GM08714 (cell line): ENCODE data around the gene EXOC7.

Experiments used
- H3K4me3 ChIP-seq: fragments of 200-500 bp; sonication (Bioruptor generic); 2 replicates; pipeline ENCODE4 v1.5.1; 2014; ENCODE audit warnings: mild to moderate bottlenecking, low read length, inconsistent platforms
- ZNF274 ChIP-seq: IDR thresholded peaks from 2 replicates; pipeline ENCODE4 v1.6.1; 2012; ENCODE audit warnings: mild to moderate bottlenecking, low read depth, low read length

Gene EXOC7

DNA sequence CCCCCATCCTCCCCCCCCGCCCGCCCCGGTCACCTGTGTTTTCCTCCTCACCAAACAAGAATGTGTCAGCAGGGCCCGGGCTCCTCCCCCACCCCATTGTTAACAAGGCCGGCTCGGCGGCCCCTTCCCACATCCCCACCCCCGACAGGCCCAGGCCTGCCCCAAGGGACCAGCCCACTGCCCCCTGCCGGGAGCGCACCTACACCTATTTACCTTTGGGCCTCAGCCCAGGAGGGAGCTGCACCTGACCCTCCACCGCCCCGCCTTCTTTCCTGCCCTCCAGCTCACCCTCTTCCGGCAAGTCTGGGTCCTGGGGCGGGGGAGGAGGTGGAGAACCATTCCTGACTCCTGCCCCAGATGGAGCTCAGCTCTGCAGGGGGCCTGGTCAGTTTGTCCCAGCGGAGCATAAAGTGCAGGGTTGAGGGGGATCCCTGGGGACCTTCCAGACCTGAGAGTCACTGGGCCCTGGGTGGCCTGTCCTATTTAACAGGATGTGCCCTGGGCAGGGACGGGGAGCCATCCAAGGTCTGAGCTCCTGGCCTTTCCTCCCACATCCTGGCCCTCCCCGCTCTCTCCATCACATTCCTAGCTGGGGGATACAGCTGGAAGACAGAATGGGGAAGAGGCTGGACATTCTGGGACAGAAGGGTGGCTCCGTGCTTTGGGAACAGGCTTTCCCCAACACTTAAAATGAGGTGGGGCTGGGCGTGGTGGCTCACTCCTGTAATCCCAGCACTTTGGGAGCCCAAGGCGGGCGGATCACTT is 29.2 kb upstream of the EXOC7 start:
- no peak for TF ChIP-seq ZNF274
- no peak overlapping the region for H3K4me3 ChIP-seq

DNA sequence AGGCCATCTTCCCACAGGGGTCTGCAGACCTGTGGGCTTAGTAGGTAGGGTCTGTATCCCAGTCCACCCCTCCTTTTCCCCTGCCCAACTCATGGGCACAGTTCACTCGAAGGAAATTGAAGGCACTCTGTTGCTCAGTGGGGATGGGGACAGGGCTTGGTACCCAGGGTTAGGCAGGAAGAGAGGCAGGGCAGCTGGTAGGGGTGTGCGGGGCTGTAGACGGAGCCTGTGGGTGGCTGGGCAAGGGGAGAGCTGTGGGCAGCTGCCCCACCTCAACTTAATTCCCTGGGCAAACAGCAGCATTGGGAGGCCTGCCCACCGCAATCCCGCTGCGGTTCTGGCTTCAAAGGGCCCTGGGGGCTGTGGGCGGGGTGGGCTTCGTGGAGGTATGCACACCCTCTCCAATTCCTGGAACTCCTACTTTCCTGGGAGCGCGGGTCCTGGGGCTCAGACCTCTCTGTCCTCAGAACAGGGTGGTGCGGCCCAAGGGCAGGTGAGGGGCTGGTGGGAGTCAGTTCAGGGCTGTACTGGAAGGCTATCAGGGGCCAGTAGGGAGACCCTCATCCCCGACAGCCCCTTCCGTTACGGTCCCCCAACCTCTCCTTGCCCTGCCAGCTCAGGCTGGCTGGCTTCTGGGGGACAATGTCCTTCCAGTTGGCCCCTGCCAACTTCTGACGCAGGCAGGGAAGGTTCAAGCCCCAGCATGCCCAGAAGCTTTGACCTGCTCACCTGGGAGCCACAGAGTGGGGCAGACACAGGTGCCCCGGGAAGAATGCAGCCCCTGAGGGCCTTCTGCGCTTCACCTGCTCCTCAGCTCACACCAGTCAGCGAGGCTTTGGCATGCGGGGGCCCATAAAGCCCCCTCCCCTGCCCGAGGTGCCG is 28.3 kb upstream of the EXOC7 start:
- H3K4me3 ChIP-seq: no peak overlapping the region
- TF ChIP-seq ZNF274: no peak

DNA sequence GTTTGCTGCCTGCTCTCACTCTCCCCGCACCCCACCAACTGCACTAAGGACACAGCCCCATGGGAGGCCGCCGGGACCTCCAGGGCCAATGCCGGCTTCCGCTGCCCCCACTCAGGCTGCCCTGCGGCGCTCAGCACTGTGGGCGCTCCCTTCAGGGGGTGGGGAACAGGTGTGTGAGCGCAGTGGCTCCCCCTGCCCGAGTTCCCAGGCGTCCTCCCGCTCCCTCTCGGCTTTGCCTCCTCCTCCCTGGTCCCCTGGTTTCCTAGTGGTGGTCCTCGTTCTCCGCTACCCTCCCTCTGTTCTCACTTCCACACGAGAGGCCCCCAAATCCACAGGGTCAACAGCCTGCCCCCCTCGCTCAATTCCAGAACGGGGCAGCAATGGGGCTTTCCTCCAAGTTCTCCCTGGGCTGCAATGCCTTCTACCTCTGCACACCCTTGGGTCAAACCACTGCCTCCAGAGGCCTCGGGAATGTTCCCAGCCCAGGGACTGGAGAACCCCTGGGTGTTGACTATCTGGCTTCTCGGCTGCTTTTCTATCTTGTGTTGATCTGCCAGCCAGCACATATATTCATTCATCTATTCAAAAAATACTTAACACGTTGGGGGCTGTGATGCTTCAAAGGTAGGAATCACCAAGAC is 27.6 kb upstream of the EXOC7 start:
- TF ChIP-seq ZNF274: no peak
- H3K4me3 ChIP-seq: no peak overlapping the region

DNA sequence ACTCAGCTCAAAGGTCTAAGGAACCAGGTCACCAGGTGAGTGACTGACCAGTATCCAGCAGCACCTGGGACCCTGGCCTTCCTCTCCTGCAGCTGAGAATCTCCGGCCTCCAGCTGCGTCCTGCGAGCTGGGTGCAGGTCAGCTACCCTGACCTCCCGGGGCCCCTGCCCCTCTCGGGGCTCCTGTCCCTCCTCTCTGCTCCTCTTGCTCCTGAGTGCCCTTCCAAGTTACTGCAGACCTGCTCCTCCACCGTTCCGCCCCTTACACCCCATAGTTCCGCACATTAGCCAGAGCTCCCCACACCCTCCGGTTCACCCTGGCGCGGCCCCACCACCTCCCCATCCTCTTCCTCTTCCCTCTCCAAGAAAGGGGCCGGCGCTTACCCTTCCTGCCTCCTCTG is 26.9 kb upstream of the EXOC7 start:
- no peak for TF ChIP-seq ZNF274
- no peak overlapping the region for H3K4me3 ChIP-seq

DNA sequence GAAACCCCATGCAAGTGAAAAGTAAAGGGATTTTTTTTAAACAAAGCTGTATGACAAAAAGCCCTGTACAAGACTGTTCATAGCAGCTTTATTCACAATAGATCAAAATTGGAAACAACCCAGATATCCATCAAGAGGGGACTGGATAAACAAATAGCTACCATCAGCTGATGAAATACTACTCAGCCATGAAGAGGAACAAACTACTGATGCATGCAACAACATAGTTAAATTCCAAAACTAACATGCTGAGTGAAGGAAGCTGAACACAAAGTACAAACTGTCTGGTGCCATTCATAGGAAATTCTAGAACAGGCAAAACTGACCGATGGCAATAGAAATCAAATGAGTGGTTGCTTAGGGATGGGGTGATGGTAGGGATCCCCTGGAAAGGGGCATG is 22.3 kb upstream of the EXOC7 start:
- H3K4me3 ChIP-seq: no peak overlapping the region
- no peak for TF ChIP-seq ZNF274

DNA sequence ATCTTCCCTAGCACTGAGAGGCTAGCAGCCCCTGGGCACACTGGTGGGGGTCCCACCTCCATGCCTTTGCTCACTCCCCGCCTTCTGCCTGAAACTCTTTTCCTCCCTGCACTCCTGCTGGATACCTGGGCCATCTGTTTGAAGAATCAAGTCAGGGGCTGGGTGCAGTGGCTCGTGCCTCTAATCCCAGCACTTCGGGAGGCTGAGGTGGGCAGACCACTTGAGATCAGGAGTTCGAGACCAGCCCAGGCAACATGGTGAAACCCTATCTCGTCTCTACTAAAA is 21.7 kb upstream of the EXOC7 start:
- TF ChIP-seq ZNF274: no peak
- H3K4me3 ChIP-seq: no peak overlapping the region

DNA sequence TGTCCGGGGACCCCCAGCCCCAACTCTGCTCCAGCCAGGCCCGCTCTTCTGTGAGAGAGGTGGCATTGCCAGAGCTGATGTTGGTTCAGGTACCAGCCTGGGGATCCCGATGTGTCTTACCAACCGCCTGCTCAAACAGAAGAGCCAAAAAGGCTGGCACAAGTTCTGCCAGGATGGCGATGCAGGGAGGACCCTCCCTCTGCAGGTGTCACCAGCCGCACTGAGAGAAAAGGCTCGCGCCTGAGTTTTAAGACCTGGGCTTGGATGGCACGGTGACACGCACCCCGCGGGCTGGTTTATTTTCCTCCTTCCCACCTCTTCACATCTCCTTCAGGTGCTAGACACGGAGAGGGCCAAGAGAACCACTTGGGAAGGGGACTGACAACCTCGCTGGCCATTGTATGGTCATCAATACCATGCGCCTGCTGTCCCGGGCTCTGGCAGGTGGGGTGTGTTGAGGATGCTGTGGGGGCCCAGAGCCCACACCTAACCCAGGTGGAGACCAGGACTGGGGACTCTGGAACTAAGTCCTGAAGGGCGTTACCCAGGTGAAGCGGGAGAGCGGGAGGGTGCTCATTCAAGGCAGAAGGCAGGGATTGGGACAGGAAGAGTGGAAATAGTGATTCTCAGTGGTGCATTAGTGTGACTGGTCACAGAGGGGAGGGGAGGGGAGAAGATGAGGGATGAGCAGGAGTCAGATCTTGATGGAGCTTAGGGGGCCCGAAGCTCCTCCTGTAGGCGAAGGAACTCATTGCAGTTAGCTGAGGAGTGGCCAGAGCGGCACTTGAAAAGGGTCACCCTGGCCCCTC is 21.2 kb upstream of the EXOC7 start:
- no peak for TF ChIP-seq ZNF274
- H3K4me3 ChIP-seq: no peak overlapping the region

DNA sequence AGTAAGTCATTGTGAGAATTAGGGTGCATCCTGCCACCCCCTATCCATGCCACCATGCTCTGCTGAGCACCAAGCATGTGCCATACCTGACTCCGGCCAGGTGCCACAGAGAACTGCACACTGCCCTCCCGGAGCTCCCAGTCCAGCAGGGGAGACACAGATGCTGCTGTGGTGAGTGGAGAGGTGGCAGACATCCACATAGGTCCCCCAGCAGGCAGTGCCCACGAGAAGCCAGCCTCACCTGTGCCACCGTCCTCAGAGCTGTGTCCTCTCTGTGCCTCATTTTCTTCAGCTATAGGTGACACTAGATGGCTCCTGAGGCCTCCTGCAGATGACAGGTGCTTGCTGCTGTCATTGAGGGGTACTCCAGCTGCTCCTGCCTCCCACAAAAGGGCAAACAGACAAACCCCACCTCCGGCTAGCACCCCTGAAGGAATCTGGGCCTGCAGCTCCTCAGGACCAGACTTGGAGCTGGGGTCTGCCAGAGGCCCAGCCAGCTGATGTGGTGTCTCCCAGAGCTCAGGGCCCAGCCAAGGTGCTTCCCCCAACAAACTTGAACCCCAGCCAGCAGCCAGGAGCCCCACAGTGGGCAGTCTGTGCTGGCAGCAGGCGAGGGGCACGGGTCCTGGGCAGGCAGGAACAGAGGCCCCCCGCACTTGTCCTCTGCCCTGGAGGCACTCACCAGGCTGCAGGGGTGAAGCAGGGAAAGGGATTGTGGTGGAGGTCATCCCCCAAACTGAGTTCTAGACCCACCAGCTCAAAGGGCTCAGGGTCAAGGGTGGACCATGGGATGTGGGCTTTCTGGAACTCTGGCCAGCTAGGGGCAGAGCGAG is 20.4 kb upstream of the EXOC7 start:
- TF ChIP-seq ZNF274: no peak

DNA sequence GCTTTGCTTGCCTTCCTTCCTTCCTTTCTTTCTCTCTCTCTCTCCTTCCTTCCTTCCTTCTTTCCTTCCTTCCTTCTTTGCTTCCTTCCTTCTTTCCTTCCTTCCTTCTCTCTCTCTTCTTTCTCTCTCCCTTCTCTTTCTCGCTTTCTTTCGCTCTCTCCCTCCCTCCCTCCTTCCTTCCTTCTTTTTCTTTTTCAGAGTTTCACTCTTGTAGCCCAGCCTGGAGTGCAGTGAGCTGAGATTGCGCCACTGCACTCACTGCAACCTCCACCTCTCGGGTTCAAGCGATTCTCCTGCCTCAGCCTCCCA is 19.6 kb upstream of the EXOC7 start:
- no peak for TF ChIP-seq ZNF274

More for the DNA sequence above, 20.4 kb upstream of the EXOC7 start:
- no peak overlapping the region for H3K4me3 ChIP-seq

DNA sequence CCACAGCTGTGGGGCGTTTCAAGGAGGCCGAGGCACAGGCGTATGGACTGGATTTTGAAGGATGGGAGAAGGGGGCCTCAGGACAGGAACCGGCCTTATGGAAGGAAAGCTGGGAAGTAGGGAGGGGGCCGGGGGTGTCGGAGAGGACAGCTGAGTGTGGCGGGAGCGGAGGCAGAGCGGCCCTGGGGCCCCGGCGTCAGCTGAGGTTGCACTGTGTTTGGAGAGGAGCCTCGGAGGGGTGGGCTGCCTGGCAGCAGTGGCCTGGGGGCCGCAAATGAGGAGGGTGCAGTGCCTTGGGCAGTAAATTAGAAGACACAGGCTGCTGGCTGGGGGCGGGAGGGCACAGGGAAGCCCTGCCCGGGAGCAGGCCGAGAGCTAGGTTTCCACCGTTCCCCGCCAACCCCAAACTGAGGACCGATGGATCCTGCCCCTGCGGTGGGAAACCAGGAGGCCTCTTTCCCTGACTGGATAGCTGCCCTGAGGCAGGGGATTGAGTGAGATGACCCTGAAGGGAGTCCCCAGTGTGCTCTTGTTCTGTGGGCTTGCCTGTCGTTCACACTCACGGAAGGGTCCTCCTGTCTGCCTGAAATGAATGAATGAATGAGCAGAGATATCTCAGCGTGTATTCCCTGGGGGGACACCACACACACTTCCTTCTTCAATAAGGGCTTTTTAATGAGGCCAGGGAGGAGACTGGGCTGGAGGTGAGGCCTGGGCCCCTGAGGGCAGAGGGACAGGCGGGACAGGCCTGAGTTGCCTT is 19.0 kb upstream of the EXOC7 start:
- H3K4me3 ChIP-seq: no peak overlapping the region
- TF ChIP-seq ZNF274: no peak

More for the DNA sequence above, 19.6 kb upstream of the EXOC7 start:
- H3K4me3 ChIP-seq: no peak overlapping the region

DNA sequence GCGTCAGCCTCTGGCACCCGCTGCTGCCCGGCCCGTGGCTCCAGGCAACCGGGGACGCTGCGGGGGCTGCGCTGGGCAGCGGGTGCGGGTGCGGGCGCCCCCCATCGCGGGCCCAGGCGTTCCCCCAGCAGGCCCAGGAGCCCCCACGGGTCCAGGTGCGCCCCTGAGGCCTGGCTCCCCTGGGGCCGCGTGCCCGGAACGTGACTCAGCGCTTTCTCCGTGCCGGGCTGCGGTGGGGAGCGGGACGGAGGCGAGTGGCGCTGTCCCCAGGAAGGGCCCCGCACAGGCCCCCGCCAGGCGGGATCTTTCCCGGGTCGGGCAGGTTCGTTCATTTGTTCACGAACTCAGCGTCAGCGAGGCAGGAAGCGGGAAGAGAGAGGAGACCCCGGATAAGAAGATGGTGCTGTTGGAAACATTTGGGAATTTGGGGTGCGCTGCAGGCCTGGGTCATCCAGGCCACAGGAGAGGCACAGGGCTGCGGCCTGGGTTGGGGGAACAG is 18.4 kb upstream of the EXOC7 start:
- peak overlapping the region; percentile 37; the same call in 1 of the 2 replicates for H3K4me3 ChIP-seq
- TF ChIP-seq ZNF274: no peak

DNA sequence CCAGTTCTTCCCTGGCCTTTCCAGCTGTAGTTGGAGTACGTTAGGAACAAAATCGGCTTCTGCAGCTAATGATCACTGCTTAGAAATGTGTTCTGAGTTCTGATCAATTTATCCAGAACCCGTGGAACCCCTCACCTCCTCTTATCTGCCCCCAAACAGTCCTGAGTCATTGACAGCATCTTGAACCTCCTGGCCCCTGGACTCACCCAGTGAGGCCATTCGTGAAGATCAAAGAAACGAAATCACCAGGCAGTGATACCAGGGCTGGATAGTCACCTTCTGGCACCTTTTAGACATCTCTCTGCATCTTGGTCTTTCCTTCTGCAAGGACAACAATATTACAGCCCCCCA is 17.0 kb upstream of the EXOC7 start:
- no peak overlapping the region for H3K4me3 ChIP-seq
- TF ChIP-seq ZNF274: no peak
